Activated CD4-positive, alpha-beta T cell treated with anti-CD3 and anti-CD28 coated beads for 36 hours (primary cell): ENCODE data around the gene TLE3. TPM values are rescaled to one million over a fixed set of nuclear protein-coding genes. Genes with fewer than 3 reads are reported as not detected.
A peak's percentile ranks its signal among the peaks of the same experiment; 100 is the strongest.
"Not testable (repeated sequence)": the region's sequence is repeated elsewhere in the genome, so short reads cannot be mapped to it uniquely, and the experiment has no call there.

Source experiments
- ATAC-seq: fragments of 200-7000 bp; cut with Tn5 transposase; one replicate; pipeline ENCODE4 v1.10.0; 2021; ENCODE audit warnings: mild to moderate bottlenecking, moderate library complexity
- CTCF ChIA-PET: fragments of 350-600 bp; sonication (Branson Sonifier 250); formaldehyde crosslinking; loops from one replicate; lab custom pipeline; 2021; ENCODE audit warnings: antibody characterized with exemption; lab: Charles Lee
- POLR2A ChIA-PET: fragments of 350-600 bp; sonication (Branson Sonifier 250); formaldehyde crosslinking; loops from one replicate; lab custom pipeline; 2021; ENCODE audit warnings: antibody characterized with exemption, inconsistent platforms; lab: Charles Lee
- DNase-seq: peaks from one replicate; pipeline ENCODE4 v3.0.0-alpha.2; 2020
- H3K27ac Mint-ChIP-seq: one replicate; pipeline ENCODE4 v1.8.0; 2021; ENCODE audit warnings: mixed read lengths
- H3K27me3 Mint-ChIP-seq: one replicate; pipeline ENCODE4 v1.8.0; 2021; ENCODE audit warnings: mixed read lengths
- H3K36me3 Mint-ChIP-seq: one replicate; pipeline ENCODE4 v1.8.0; 2021; ENCODE audit warnings: low read depth, mixed read lengths
- H3K4me1 Mint-ChIP-seq: one replicate; pipeline ENCODE4 v1.8.0; 2021; ENCODE audit warnings: mixed read lengths
- H3K4me3 Mint-ChIP-seq: one replicate; pipeline ENCODE4 v1.8.0; 2021; ENCODE audit warnings: mild to moderate bottlenecking, moderate library complexity, mixed read lengths
- H3K9me3 Mint-ChIP-seq: one replicate; pipeline ENCODE4 v1.8.0; 2021; ENCODE audit warnings: low read depth, mixed read lengths
- intact Hi-C, 2 experiments: fragments of 100-400 bp; cut with DNase I in 1 of 2; cut with micrococcal nuclease in 1 of 2; formaldehyde crosslinking; loops; one replicate each; pipeline versions ENCODE4 v1.14.2 to v1.15.1; 2022 to 2024; cut with DNase I, micrococcal nuclease
- total RNA-seq, 2 experiments: library from RNA; stranded (reverse); gene quantifications; one replicate each; pipeline ENCODE4 v1.2.3, GENCODE V29; 2021

Gene TLE3
- total RNA-seq, 2 experiments from 2014 or later, result 89.2 to 97.6 TPM

DNA sequence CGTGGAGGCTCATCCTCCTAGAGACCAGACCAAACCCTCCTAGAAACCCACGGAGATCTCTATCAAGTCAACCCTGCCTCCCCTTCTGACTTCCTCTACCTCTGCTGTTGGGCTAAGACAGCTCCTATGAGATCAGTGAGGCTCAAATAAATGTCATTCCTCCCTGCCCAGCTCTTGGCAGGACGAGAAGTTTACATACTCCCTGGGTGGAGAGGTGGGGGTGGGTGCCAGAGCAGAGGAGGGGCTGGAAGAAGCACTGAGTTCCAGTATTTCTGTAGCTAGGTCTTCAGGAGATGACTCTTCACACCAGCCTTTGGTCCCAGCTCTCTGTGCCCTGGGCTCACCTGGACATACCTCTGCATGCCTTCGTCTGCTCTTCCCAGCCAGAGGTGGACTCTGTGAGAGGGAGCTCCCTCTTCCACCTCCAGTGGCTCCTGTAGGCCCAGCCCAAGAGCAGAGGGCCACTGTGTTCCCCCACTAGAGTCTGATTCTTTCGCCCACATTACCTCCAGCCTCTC lies 42.4 kb upstream of the TLE3 start:
- Mint-ChIP-seq H3K27ac (no peak overlapping the region), H3K27me3 (peaks cover 21% of the 10 kb centered on the region), H3K9me3 (no peaks in the 10 kb centered on the region), H3K4me3 (no peak overlapping the region), H3K36me3 (no peaks in the 10 kb centered on the region), H3K4me1 (peaks cover 34% of the 10 kb centered on the region)
- POLR2A ChIA-PET, result interaction anchor here (0.7 to 1.3 kb wide), 2 partner anchors 42 to 301 kb away, joined by 3 read pairs; partner anchors contain the start of gene TLE3
- DNase-seq (no peak), ATAC-seq (no peak)
- CTCF ChIA-PET, result interaction anchor here (0.6 to 1.4 kb wide), 2 partner anchors 14 to 42 kb away, joined by 4 to 9 read pairs; partner anchors contain the start of gene TLE3
- intact Hi-C loops, result loop anchor here in 1 of 2 experiments (5.0 kb wide), 2 partner anchors 162 to 428 kb away; no protein-coding TSS in a partner anchor

DNA sequence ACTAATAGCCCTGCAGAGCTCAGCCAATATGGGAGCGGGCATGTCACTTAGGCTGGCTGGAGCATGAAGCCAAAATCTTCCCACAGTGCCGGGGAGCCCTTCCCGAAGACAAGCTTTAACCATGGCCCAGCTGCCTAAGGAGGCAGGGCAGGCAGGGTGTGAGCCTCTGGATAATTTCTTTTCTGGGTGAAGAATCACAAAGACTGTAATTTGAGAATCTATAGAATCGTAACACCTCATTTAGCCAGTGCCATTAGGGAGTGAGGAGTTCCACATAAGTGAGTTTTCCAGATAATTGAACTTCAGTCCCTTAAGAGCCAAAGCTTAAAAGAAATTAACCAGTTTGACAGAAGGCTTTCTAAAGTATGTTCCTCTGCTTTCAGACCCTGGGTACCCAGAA lies 40.2 kb upstream of the TLE3 start:
- Mint-ChIP-seq H3K36me3 (no peaks in the 10 kb centered on the region), H3K27me3 (peaks cover 7% of the 10 kb centered on the region), H3K4me1 (peaks cover 32% of the 10 kb centered on the region), H3K4me3 (no peak overlapping the region), H3K9me3 (no peaks in the 10 kb centered on the region), H3K27ac (no peak overlapping the region)
- no peak for DNase-seq
- ChIA-PET POLR2A (no interaction called here), CTCF (interaction anchor here (0.6 kb wide), 1 partner anchor 148 kb away, joined by 3 read pairs; no protein-coding TSS in a partner anchor)
- no peak for ATAC-seq
- intact Hi-C loops, result no loop called here

GRCh38 chr15:70137021-70137420 lies 39.3 kb upstream of the TLE3 start:
- CTCF ChIA-PET, result interaction anchor here (0.6 to 0.9 kb wide), 2 partner anchors 108 to 342 kb away, joined by 3 read pairs; no protein-coding TSS in a partner anchor
- POLR2A ChIA-PET, result not testable (repeated sequence)

GRCh38 chr15:70133781-70134421 lies 36.2 kb upstream of the TLE3 start:
- no peaks in the 10 kb centered on the region for H3K4me1 Mint-ChIP-seq
- DNase-seq (no peak), ATAC-seq (no peak)
- H3K27ac Mint-ChIP-seq, result no peak overlapping the region
- ChIA-PET POLR2A (no interaction called here), CTCF (no interaction called here)
- no peaks in the 10 kb centered on the region for H3K9me3 Mint-ChIP-seq
- H3K27me3 Mint-ChIP-seq, result peaks cover 2% of the 10 kb centered on the region
- intact Hi-C loops, result no loop called here
- H3K36me3 Mint-ChIP-seq, result no peaks in the 10 kb centered on the region
- H3K4me3 Mint-ChIP-seq, result no peak overlapping the region

More at GRCh38 chr15:70137021-70137420, 39.3 kb upstream of the TLE3 start:
- DNase-seq, H3K9me3 Mint-ChIP-seq, H3K4me3 Mint-ChIP-seq, ATAC-seq, H3K27ac Mint-ChIP-seq, intact Hi-C loops, H3K27me3 Mint-ChIP-seq, H3K36me3 Mint-ChIP-seq: not testable (repeated sequence)
- H3K4me1 Mint-ChIP-seq, result peaks cover 23% of the 10 kb centered on the region

DNA sequence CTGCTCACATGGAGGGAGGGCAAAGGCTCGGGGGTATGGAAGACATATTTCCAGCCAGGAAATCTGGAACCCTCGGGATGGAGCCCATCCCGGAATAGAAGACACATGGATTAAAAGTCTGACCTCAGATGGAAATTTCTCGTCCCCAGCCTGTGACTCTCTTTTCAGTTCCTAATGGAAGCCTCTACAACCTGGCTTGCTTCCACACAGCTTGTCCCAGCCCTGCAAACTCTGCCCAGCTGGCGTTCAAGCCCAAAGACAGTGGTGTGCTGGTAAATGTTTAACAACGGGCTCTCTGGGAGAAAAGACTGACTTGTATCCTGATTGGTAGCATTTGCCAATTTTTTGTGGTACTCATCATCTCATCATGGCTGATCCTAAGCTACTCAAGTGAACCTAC lies 35.6 kb upstream of the TLE3 start:
- ATAC-seq, result no peak
- POLR2A ChIA-PET, result no interaction called here

DNA sequence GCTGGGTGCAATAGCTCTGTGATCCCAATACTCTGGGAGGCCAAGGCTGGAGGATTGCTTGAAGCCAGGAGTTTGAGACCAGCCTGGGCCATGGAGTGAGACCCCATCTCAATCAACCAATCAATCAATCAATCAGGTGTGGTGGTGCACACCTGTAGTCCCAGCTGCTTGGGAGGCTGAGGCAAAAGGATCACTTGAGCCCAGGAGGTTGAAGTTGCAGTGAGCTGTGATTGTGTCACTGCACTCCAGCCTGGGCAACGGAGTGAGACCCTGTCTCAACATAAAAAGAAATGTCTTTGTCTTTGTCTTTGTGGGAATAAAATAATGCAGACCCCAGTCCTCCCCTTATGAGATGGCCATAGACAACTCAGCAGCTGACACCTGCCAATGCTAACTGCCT lies 34.9 kb upstream of the TLE3 start:
- no peaks in the 10 kb centered on the region for H3K27me3 Mint-ChIP-seq
- intact Hi-C loops, result no loop called here
- DNase-seq (no peak), ATAC-seq (no peak)
- H3K9me3 Mint-ChIP-seq, result no peaks in the 10 kb centered on the region
- peaks cover 3% of the 10 kb centered on the region for H3K4me1 Mint-ChIP-seq
- no peak overlapping the region for H3K4me3 Mint-ChIP-seq
- POLR2A ChIA-PET, result no interaction called here
- CTCF ChIA-PET, result interaction anchor here (0.5 kb wide), 1 partner anchor 11 kb away, joined by 3 read pairs; no protein-coding TSS in a partner anchor
- H3K27ac Mint-ChIP-seq, result no peak overlapping the region
- no peaks in the 10 kb centered on the region for H3K36me3 Mint-ChIP-seq

More for the DNA sequence above, 35.6 kb upstream of the TLE3 start:
- Mint-ChIP-seq H3K4me1 (no peaks in the 10 kb centered on the region), H3K27ac (no peak overlapping the region), H3K27me3 (no peaks in the 10 kb centered on the region), H3K36me3 (no peaks in the 10 kb centered on the region), H3K4me3 (no peak overlapping the region), H3K9me3 (no peaks in the 10 kb centered on the region)
- intact Hi-C loops, result no loop called here
- no peak for DNase-seq
- CTCF ChIA-PET, result no interaction called here

GRCh38 chr15:70132139-70132538 lies 34.4 kb upstream of the TLE3 start:
- no peak overlapping the region for H3K27ac Mint-ChIP-seq
- no peak overlapping the region for H3K4me3 Mint-ChIP-seq
- H3K27me3 Mint-ChIP-seq, result no peaks in the 10 kb centered on the region
- intact Hi-C loops, result no loop called here
- H3K4me1 Mint-ChIP-seq, result peaks cover 3% of the 10 kb centered on the region
- H3K9me3 Mint-ChIP-seq, result no peaks in the 10 kb centered on the region
- ATAC-seq (no peak), DNase-seq (no peak)
- POLR2A ChIA-PET, result no interaction called here
- CTCF ChIA-PET, result interaction anchor here (0.5 kb wide), 1 partner anchor 12 kb away, joined by 3 read pairs; no protein-coding TSS in a partner anchor
- no peaks in the 10 kb centered on the region for H3K36me3 Mint-ChIP-seq

- peaks cover 3% of the 10 kb centered on the region for H3K4me1 Mint-ChIP-seq
- intact Hi-C loops, result no loop called here
- ATAC-seq (peak; percentile 51), DNase-seq (no peak)
- CTCF ChIA-PET, result no interaction called here
- no peaks in the 10 kb centered on the region for H3K36me3 Mint-ChIP-seq
- no peaks in the 10 kb centered on the region for H3K9me3 Mint-ChIP-seq
- H3K4me3 Mint-ChIP-seq, result no peak overlapping the region
- H3K27ac Mint-ChIP-seq, result no peak overlapping the region
- H3K27me3 Mint-ChIP-seq, result peaks cover 3% of the 10 kb centered on the region
- POLR2A ChIA-PET, result interaction anchor here (0.9 kb wide), 1 partner anchor 140 kb away, joined by 3 read pairs; no protein-coding TSS in a partner anchor
Observed at GRCh38 chr15:70128414-70129140, 30.9 kb upstream of the TLE3 start.

- no peaks in the 10 kb centered on the region for H3K36me3 Mint-ChIP-seq
- H3K27ac Mint-ChIP-seq, result no peak overlapping the region
- POLR2A ChIA-PET, result interaction anchor here (0.9 kb wide), 1 partner anchor 141 kb away, joined by 3 read pairs; no protein-coding TSS in a partner anchor
- peaks cover 3% of the 10 kb centered on the region for H3K4me1 Mint-ChIP-seq
- no peak for DNase-seq
- CTCF ChIA-PET, result no interaction called here
- peak; percentile 78 for ATAC-seq
- no peaks in the 10 kb centered on the region for H3K9me3 Mint-ChIP-seq
- intact Hi-C loops, result no loop called here
- peaks cover 3% of the 10 kb centered on the region for H3K27me3 Mint-ChIP-seq
- H3K4me3 Mint-ChIP-seq, result no peak overlapping the region
Observed at GRCh38 chr15:70127770-70128413, 30.2 kb upstream of the TLE3 start.

DNA sequence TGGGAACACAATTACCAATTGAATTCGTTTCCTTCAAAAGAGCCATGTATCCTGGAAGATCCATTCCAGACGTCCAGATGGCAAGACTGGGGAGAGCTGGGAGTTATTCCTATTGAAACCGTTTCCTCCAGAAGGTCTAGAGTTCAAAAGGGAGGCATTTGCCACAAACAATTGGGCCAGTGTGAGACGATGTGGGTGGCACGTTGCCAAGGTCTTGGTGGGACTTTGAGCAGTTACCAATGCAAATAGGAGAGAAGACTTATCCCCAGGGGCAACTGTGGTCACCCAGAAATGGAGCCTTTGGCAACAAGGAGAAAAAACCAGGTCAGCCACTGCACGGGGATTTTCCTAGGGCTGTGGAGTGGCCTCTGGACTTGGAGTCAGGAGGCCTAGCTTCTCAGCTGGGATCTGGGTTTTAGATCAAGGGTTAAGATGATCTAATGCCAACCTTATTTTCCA lies 29.6 kb upstream of the TLE3 start:
- Mint-ChIP-seq H3K36me3 (no peaks in the 10 kb centered on the region), H3K27me3 (peaks cover 3% of the 10 kb centered on the region), H3K4me1 (peaks cover 3% of the 10 kb centered on the region), H3K4me3 (no peak overlapping the region), H3K27ac (no peak overlapping the region), H3K9me3 (no peaks in the 10 kb centered on the region)
- CTCF ChIA-PET, result no interaction called here
- no peak for DNase-seq
- intact Hi-C loops, result no loop called here
- POLR2A ChIA-PET, result interaction anchor here (0.9 kb wide), 1 partner anchor 142 kb away, joined by 3 read pairs; no protein-coding TSS in a partner anchor
- no peak for ATAC-seq

GRCh38 chr15:70126362-70126761 lies 28.6 kb upstream of the TLE3 start:
- Mint-ChIP-seq H3K27me3 (peaks cover 3% of the 10 kb centered on the region), H3K4me1 (peaks cover 3% of the 10 kb centered on the region), H3K36me3 (no peaks in the 10 kb centered on the region), H3K9me3 (no peaks in the 10 kb centered on the region), H3K4me3 (no peak overlapping the region), H3K27ac (no peak overlapping the region)
- POLR2A ChIA-PET, result no interaction called here
- intact Hi-C loops, result no loop called here
- no peak for DNase-seq
- ATAC-seq, result no peak
- CTCF ChIA-PET, result interaction anchor here (0.8 kb wide), 1 partner anchor 339 kb away, joined by 3 read pairs; no protein-coding TSS in a partner anchor
